ENCODE data around the gene STX3.

Gene STX3

GRCh38 chr11:59791639-59792038 is 36.5 kb downstream of the STX3 start:
- no peak for TF ChIP-seq CTCF (IDR thresholded peaks at IDR 0.05; ENCODE audit: extremely low read depth, insufficient read depth, missing control alignments)
- in situ Hi-C loops (cut with MboI; ENCODE audit: low pct_unique_long_range_greater_than_20kb, low sequenced_read_pairs, unreplicated experiment): no loop called here
- DNase-seq (ENCODE audit: low spot score): no peak

GRCh38 chr11:59792507-59792906 is 37.3 kb downstream of the STX3 start:
- no peak for TF ChIP-seq CTCF (IDR thresholded peaks at IDR 0.05; ENCODE audit: extremely low read depth, insufficient read depth, missing control alignments)
- in situ Hi-C loops (cut with MboI; ENCODE audit: low pct_unique_long_range_greater_than_20kb, low sequenced_read_pairs, unreplicated experiment): no loop called here
- DNase-seq (ENCODE audit: low spot score): no peak

- no peak for TF ChIP-seq CTCF (IDR thresholded peaks at IDR 0.05; ENCODE audit: extremely low read depth, insufficient read depth, missing control alignments)
- no peak for DNase-seq (ENCODE audit: low spot score)
- in situ Hi-C loops (cut with MboI; ENCODE audit: low pct_unique_long_range_greater_than_20kb, low sequenced_read_pairs, unreplicated experiment): no loop called here
Measured at GRCh38 chr11:59794417-59794816, 39.2 kb downstream of the STX3 start.

- in situ Hi-C loops (cut with MboI; ENCODE audit: low pct_unique_long_range_greater_than_20kb, low sequenced_read_pairs, unreplicated experiment): loop anchor here (10.0 to 25.0 kb wide), 2 partner anchors 46 to 687 kb away; partner anchors contain the start of genes MS4A12 and STX3
- TF ChIP-seq CTCF (IDR thresholded peaks at IDR 0.05; ENCODE audit: extremely low read depth, insufficient read depth, missing control alignments): no peak
- no peak for DNase-seq (ENCODE audit: low spot score)
Measured at GRCh38 chr11:59800390-59801025, 45.3 kb downstream of the STX3 start.

GRCh38 chr11:59801160-59801706 is 46.1 kb downstream of the STX3 start:
- DNase-seq (ENCODE audit: low spot score): no peak
- in situ Hi-C loops (cut with MboI; ENCODE audit: low pct_unique_long_range_greater_than_20kb, low sequenced_read_pairs, unreplicated experiment): loop anchor here (10.0 to 25.0 kb wide), 2 partner anchors 46 to 686 kb away; partner anchors contain the start of genes MS4A12 and STX3
- TF ChIP-seq CTCF (IDR thresholded peaks at IDR 0.05; ENCODE audit: extremely low read depth, insufficient read depth, missing control alignments): no peak

GRCh38 chr11:59801981-59802638 is 46.9 kb downstream of the STX3 start:
- in situ Hi-C loops (cut with MboI; ENCODE audit: low pct_unique_long_range_greater_than_20kb, low sequenced_read_pairs, unreplicated experiment): loop anchor here (10.0 to 25.0 kb wide), 2 partner anchors 47 to 685 kb away; partner anchors contain the start of genes MS4A12 and STX3
- peak; percentile 3 for TF ChIP-seq CTCF (IDR thresholded peaks at IDR 0.05; ENCODE audit: extremely low read depth, insufficient read depth, missing control alignments)
- no peak for DNase-seq (ENCODE audit: low spot score)

All from GM13977 (cell line).